HG02678 (cell line): Measurements from ENCODE around the gene STRA6.

Experiments
- ATAC-seq: cut with Tn5 transposase; IDR thresholded peaks from one replicate; pipeline ENCODE4 v1.9.1; 2021; ENCODE audit warnings: mild to moderate bottlenecking, moderate library complexity; ENCODE audit not compliant: unreplicated experiment

Gene STRA6

GRCh38 chr15:74202452-74203401 is at the start of gene STRA6:
TSS of gene STRA6 (minus strand) at chr15:74202787. CDS start at chr15:74202267, 520 bp downstream.
- ATAC-seq = no peak

- no peak for ATAC-seq
These were observed 49.7 kb upstream of the STRA6 start for GRCh38 chr15:74252291-74252690.

- no peak for ATAC-seq
These were observed 48.7 kb upstream of the STRA6 start for GRCh38 chr15:74251131-74251811.

- no peak for ATAC-seq
These were observed 47.7 kb upstream of the STRA6 start for GRCh38 chr15:74250266-74250665.

- no peak for ATAC-seq
These were observed 42.9 kb upstream of the STRA6 start for GRCh38 chr15:74245342-74245931.

- no peak for ATAC-seq
These were observed 42.3 kb upstream of the STRA6 start for GRCh38 chr15:74244822-74245341.

GRCh38 chr15:74243431-74243830 is 40.8 kb upstream of the STRA6 start:
- ATAC-seq = no peak

GRCh38 chr15:74242441-74243185 is 40.0 kb upstream of the STRA6 start:
- ATAC-seq = no peak

GRCh38 chr15:74240897-74241614 is 38.5 kb upstream of the STRA6 start:
- ATAC-seq = no peak

GRCh38 chr15:74240002-74240568 is 37.5 kb upstream of the STRA6 start:
- ATAC-seq = no peak

GRCh38 chr15:74239051-74239705 is 36.6 kb upstream of the STRA6 start:
- no peak for ATAC-seq

GRCh38 chr15:74235962-74236361 is 33.4 kb upstream of the STRA6 start, which contains the start of gene CCDC33:
TSS of gene CCDC33 (plus strand) at chr15:74236326. CDS start at chr15:74236720, 394 bp downstream.
- ATAC-seq = no peak

- ATAC-seq = no peak
These were observed 31.9 kb upstream of the STRA6 start for GRCh38 chr15:74234598-74234875.

- no peak for ATAC-seq
These were observed 31.4 kb upstream of the STRA6 start for GRCh38 chr15:74233851-74234597.

GRCh38 chr15:74233373-74233772 is 30.8 kb upstream of the STRA6 start:
- ATAC-seq = no peak

GRCh38 chr15:74231475-74231874 is 28.9 kb upstream of the STRA6 start:
- no peak for ATAC-seq

GRCh38 chr15:74229686-74230085 is 27.1 kb upstream of the STRA6 start:
- no peak for ATAC-seq

GRCh38 chr15:74228723-74229081 is 26.1 kb upstream of the STRA6 start:
- no peak for ATAC-seq
